ENCODE data around the gene NELL2.

- no peak for TF ChIP-seq CTCF (IDR thresholded peaks at IDR 0.05; ENCODE audit: insufficient read depth, low read length)
- no peak for TF ChIP-seq POLR2AphosphoS5 (IDR thresholded peaks at IDR 0.05; ENCODE audit: low read depth)
- peak; percentile 86 for TF ChIP-seq REST (IDR thresholded peaks at IDR 0.05; ENCODE audit: insufficient replicate concordance, low read depth)
- no peak for TF ChIP-seq GABPA (IDR thresholded peaks at IDR 0.05; ENCODE audit: low read depth)
- TF ChIP-seq SPI1 (IDR thresholded peaks at IDR 0.05; ENCODE audit: borderline replicate concordance, low read depth), result no peak
Observed at GRCh38 chr12:44876544-44877410, 662 bp upstream of the NELL2 start.
